Ovary (tissue), 3 donors: ENCODE data around the gene KDM2B.

ENCODE experiments used
- CTCF ChIP-seq, 3 donors: fragments of 450-650 bp in 2 of 3; fragments of 200-600 bp in 1 of 3; IDR thresholded peaks; one replicate each; pipeline versions ENCODE4 v1.5.1 to v1.8.0; 2016 to 2022; ENCODE audit warnings: antibody characterized with exemption in 3 of 3, mild to moderate bottlenecking in 1 of 3
- EP300 ChIP-seq: sonication (generic); formaldehyde crosslinking; IDR thresholded peaks from one replicate; pipeline ENCODE4 v1.6.1; 2017; ENCODE audit warnings: antibody characterized with exemption
- POLR2A ChIP-seq: fragments of 450-650 bp; IDR thresholded peaks from one replicate; pipeline ENCODE4 v1.6.1; 2017; ENCODE audit warnings: antibody characterized with exemption, mild to moderate bottlenecking, moderate library complexity
- donor health status: DM: no; HTN: no; CAD: no.

- no peak for TF ChIP-seq CTCF (IDR thresholded peaks at IDR 0.05)
- no peak for TF ChIP-seq EP300
- no peak for TF ChIP-seq POLR2A
These were observed 2.3 kb downstream of the KDM2B start for GRCh38 chr12:121578230-121579189.
